Kidney tubule cell (primary cell): ENCODE results near the gene PCED1B.
"Not testable (repeated sequence)": the region's sequence is repeated elsewhere in the genome, so short reads cannot be mapped to it uniquely, and the experiment has no call there.

ENCODE experiments used
- DNase-seq: peaks from one replicate; pipeline ENCODE4 v3.0.0-alpha.2; 2018; ENCODE audit warnings: low spot score

Gene PCED1B

DNA sequence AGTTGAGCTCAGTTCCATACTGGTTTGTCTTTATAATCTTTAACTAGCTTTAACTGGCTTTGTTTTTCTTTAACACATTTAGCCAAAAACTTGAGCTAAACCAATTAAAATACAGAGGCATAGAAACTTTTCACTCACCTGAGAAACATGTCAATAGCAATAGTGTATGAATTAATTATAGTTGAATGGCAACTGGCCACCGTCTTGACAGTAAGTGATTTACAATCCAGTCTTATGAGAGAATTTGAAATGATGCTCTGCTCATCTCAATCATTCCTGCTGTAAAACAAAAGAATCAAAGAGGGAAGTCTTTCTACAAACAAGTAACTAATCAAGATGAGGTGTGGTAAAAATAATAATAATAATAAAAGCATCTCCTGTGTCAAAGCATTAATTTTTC lies 86.9 kb downstream of the PCED1B start:
- no peak for DNase-seq

- DNase-seq: not testable (repeated sequence)
Observed at GRCh38 chr12:47170281-47170680, 90.9 kb downstream of the PCED1B start.

DNA sequence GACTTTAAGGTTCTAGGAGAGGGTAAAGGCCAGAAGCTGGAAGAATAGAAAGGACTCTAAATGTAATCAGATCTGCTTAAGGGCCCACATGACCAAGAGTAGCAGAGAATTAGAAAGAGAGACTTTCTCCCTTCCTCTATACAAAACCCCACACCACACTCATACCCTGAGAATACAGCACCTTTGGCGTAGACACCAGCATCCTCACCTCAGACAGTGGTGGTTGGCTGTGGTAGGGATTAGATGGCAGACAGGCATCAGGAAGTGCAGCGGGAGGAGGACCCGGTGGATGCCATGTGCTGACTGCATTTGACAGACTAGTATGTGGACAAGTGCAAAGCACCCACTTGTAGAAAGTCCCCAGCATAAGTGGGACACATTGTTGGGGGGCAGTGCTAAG lies 98.6 kb downstream of the PCED1B start:
- no peak for DNase-seq

DNA sequence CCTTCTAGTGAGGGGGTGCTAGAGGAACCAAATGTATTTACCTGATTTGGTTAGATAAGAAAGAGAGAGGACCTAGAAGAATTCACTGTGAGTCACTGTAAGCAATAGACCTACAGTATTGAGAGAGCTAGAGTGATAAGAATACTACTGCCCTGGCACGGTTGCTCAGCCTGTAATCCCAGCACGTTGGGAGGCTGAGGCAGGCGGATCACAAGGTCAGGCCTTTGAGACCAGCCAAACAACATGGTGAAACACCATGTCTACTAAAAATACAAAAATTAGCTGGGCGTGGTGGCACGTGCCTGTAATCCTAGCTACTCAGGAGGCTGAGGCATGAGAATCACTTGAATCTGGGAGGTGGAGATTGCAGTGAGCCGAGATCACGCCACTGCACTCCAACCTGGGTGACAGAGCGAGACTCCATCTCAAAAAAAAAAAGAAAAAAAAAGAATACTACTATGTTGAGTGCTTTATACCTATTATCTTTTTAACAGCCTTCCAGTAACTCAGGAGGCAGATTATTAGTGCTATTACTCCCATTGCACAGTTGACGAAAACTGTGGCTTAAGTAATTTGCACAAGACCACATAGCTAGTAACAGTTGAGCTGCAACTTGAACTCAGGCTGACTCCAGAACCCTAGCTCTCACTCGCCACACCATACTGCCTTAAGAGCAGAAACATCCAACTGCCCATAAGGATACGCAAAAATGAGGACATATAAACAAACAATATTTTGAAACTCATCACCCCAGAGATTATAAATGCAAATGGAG lies 102.9 kb downstream of the PCED1B start:
- DNase-seq: not testable (repeated sequence)

GRCh38 chr12:47184229-47184628 lies 104.8 kb downstream of the PCED1B start:
- no peak for DNase-seq

- peak; percentile 77 for DNase-seq
Observed at GRCh38 chr12:47184813-47185212, 105.4 kb downstream of the PCED1B start.

GRCh38 chr12:47186246-47186645 lies 106.8 kb downstream of the PCED1B start:
- DNase-seq: no peak

DNA sequence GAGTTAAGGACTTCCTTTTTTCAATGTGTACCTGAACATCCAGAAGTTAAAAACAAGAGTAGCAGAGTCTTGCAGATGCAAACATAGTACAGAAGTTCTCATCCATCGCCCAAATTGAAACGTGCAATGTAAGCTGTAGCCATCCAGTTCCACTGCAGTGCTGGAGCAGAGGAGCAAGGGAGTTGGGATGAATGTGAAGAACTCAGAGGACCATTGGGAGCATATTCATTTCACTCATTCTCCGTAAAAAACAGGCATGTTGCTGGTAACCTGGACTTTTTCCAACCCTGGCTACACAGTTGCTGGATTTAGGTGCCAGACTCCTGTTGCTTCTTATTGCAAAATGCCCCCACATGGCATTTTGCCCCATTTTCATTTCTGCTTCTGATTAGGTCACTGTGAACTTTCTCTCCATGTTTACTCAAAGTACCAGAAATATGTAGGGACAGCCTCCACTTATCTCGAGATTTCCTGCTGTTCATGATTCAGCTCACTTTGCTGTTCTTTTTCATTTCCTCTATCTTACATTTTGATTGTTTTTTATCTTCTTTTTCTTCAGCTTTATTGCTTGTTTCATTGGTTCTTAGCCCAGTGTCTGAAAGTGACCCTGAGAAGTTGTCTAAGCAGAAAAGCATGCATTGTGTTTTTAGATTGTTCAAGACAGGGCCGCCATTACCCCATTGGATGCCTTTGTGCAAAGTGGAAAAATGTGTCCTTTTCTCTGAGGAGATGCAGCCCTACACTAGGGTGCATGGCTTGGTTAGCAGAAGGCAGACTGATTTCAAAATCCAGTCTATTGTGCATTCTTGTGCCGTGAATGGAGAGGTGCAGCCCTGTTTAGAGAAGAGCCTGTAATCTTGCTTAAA lies 109.4 kb downstream of the PCED1B start:
- DNase-seq: no peak

- no peak for DNase-seq
Observed at GRCh38 chr12:47189728-47190127, 110.3 kb downstream of the PCED1B start.

DNA sequence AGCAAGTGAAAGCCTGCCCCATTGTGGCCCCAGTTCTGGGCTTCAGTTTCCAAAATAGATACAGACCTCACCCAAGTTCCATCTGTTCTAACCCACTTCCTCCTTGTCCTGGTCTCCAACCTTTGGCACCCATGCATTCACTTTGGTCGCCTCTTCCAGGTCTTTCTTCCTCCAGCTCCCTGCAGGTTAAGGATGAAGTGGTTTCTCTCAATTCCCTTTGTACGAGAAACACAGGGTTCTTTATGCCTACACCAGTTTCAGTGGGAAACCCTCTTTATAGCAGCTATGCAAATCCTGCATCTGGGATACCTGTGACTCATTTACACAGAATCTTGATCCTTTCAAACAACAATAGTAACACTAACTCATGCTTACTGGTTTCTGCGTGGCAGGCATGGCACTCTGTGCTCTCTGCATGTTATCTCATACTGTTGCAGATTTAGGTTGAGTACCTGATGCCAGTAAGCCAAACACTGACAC lies 110.9 kb downstream of the PCED1B start:
- peak; percentile 87 for DNase-seq

DNA sequence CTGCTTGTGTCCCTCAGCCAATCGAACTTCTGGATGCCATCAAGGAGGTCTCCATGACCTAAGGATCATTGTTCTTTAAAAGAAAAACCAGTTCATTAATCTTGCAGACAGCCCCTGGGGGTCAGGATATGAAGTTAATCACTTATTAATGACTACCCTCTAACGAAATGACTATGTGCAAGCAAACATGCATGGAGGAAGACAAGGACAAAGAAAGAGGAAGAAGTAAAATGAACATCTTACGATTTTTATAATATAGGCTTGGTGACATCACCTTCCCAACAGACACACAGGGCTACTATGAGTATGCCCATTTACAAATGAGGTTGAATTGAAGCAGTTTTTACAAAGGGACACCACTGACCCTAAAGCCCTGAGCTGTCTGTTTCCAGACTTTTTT lies 111.5 kb downstream of the PCED1B start:
- peak; percentile 85 for DNase-seq

GRCh38 chr12:47192051-47192450 lies 112.6 kb downstream of the PCED1B start:
- no peak for DNase-seq

DNA sequence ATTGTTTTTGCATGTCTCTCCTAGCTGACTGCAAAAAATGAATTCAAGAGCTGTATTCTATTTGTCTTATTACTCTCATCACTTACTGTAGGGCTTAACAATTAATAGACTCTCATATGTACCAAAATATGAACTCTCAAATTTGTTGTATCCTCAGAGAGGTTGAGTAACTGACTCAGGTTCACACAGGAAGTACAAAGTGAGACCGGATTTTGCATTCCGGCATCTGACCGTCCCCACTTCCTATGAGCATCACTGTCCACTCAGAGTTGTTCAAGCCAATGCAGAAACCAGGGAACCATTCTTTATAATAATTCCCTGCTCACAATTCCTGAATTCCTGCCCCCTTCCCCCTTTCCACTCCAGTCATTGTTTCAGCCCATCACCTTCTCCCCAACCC lies 113.6 kb downstream of the PCED1B start:
- DNase-seq: no peak

DNA sequence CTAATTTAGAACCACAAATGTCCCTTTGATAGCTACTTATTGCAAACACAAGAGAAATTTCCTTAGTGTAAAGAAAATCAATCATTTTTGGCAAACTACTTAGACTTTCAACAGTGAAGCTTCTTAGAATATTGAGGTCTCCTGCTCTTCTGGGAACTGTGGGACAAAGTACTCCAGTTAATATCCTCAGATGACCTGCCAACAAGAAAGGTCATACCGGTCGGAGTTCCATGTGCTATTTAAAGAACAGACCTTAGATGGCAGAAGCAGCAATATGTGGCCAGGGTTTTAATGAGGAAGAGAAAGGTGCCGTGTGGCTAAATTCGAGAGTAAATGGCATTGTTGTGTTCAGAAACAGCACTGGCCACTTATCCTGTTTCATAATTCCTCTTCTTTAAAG lies 115.1 kb downstream of the PCED1B start:
- no peak for DNase-seq

- DNase-seq: no peak
Observed at GRCh38 chr12:47200446-47200845, 121.0 kb downstream of the PCED1B start.

DNA sequence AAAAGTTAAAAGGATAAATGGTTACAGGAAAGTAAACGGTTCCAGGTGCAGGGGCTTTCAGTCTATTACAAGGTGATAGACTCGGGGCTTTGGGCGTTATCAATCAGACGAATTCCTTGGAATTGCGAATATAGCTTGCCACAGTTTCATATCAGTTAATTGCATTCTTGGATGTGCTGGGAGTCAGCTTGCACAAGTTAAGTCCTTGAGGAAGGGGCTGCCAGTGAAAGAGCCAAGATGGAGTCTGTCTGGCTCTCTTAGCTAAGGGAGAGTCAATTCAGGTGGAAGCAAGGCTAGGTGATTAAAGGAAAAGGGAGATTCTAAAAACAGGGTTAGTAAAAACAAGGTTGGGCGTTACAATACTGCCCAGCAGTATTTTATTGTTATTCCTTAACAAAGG lies 121.8 kb downstream of the PCED1B start:
- DNase-seq: not testable (repeated sequence)

GRCh38 chr12:47202176-47202575 lies 122.8 kb downstream of the PCED1B start:
- no peak for DNase-seq

- no peak for DNase-seq
Observed at GRCh38 chr12:47205532-47206449, 126.4 kb downstream of the PCED1B start.

DNA sequence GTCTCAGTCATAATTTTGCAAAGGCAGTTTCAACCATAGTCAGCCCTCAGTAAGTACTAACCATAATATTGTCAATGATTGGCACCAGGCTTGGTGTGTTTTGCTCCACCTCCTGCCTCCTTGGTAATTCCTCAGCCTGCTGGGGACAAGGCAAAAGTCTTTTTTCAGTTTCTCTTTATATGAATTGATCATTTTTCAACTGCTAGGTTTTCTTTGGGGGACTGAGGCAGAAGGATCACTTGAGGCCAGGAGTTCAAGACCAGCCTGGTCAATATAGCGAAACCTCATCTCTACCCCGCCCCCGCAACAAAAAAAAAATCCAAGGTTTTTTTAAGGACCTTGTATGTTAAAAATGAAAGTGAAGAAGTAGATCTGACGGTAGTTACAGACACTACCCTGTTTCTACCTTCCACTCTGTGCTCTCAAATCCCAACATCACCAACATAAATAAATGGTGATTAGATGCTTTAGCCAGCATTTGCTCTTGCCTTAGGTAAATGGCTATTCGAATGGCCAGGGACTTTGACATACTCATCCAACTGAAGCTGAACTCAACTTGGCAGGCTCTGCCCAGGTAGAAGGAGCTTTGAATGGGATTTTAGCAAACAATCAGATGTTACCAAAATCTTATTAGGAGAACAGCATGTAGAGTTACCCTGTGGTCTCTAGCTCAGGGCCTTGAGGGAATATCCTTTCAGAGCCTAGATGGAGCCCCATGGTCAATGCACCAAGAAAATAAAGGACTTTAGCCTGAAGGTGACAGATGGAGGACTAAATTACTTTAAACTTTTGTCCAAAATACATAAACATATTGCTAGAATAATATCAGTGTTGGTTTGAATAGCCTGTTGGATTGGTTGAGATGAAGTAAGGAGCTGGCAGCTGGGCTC lies 127.3 kb downstream of the PCED1B start:
- no peak for DNase-seq

GRCh38 chr12:47207340-47207717 lies 127.9 kb downstream of the PCED1B start:
- DNase-seq: peak; percentile 22

DNA sequence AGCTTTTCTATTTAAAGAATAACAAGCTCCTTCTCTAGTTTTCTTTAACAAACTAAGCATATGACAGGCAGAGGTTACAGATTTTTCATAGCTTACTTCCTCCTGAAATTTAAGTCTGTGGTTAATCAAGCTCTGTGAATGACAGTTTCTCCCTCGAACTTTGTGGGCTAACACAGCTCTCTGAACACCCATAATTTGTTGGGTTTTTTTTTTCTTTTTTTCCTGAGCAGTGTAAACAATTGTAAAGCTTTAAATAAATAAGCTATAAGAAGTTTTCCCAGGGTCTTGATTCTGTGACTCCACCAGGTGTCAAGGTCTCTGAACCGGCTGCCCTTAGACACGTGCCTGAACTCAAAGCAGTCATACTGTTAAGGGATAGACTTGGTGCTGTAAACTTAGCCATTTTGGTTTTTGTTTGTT lies 128.4 kb downstream of the PCED1B start:
- no peak for DNase-seq
